Femur (tissue), 1 donor: Measurements from ENCODE around the gene TRA2A.
"Not testable (repeated sequence)": the region's sequence is repeated elsewhere in the genome, so short reads cannot be mapped to it uniquely, and the experiment has no call there.

Experiments used
- DNase-seq: peaks from one replicate; pipeline ENCODE4 v3.0.0-alpha.2; 2017

The TRA2A gene

DNA sequence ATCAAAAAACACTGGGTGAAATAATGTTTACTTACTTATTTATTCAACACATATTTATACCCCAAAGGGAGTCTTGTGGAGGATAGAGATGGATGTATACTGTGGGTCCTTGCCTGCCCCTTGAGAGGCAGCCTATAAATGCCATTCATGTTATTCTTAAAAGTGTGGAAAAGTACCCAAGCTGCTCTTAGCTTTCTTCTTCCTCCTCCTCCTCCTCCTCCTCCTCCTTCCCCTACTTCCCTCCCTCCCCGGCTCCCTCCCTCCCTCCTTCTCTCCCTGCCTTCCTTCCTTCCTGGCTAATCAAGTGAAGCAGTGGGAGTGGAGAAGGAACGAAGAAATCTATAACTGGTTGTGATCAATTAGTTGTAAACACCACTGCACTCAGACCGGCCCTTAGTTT, 40.3 kb downstream of the TRA2A start:
- DNase-seq, result no peak

GRCh38 chr7:23490357-23491135, 41.2 kb downstream of the TRA2A start:
- peak; percentile 85 for DNase-seq

GRCh38 chr7:23488714-23489113, 43.1 kb downstream of the TRA2A start:
- DNase-seq, result not testable (repeated sequence)

- no peak for DNase-seq
These were observed 44.1 kb downstream of the TRA2A start for GRCh38 chr7:23487670-23488069.

GRCh38 chr7:23486002-23486773, 45.6 kb downstream of the TRA2A start:
- no peak for DNase-seq

DNA sequence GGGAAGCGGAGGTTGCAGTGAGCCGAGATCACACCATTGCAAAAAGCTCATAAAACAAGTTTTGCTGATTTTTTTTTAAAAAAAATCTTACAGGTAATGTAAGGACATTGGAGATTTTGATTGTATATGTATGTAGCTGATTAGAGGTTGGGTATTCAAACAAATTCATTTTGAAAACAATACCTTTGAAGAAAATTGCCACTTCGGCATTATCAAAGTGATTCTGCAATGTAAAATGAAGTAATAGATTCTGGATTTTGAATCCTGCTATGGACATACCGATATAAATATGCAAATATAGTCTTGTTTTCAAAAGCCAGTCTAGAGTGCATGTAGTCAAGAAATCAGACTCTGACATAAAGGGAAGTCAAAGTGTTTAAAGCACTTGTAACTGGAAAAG, 49.1 kb downstream of the TRA2A start:
- no peak for DNase-seq

GRCh38 chr7:23477962-23478866, 53.6 kb downstream of the TRA2A start:
- no peak for DNase-seq

- DNase-seq, result no peak
These were observed 54.7 kb downstream of the TRA2A start for GRCh38 chr7:23477157-23477499.

DNA sequence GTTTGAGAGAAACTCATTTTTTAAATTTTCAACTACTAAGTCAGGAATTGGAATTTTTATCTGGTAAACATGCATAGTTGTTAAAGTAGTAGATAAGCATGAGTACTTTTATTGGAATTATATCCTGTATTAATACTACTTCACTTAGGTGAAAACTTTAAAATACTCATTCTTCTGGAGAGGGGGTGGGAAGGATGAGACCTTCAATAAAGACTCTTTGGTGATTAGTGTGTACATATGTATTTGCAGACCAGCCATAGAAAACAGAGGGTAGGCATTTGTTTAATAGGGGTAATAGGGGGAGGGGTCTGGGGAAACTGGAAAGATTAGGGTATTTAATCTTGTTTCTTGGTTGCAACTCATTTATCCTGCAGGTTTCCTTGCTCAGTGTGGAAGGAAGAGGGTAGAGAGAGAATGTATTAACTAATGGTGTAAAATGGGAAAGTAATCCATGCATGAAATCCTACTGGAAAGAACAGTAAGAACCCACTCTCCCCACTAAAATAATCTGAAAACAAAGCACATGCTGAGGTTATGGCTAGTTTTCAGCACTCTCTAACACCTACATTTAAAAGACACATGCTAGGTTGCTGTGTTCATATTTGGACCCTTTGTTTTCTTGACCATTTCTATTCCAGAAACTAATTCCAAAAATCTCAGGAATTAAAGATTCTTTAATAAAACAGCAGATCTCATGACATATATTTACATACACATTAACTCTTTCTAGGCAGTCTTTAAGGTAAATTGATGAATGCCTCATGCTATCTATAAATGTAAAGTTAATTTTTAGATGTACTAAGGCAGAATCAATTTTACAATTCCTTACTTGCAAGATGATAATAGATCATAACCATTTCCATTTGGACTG, 55.3 kb downstream of the TRA2A start:
- no peak for DNase-seq

GRCh38 chr7:23475576-23475839, 56.3 kb downstream of the TRA2A start:
- DNase-seq, result no peak

DNA sequence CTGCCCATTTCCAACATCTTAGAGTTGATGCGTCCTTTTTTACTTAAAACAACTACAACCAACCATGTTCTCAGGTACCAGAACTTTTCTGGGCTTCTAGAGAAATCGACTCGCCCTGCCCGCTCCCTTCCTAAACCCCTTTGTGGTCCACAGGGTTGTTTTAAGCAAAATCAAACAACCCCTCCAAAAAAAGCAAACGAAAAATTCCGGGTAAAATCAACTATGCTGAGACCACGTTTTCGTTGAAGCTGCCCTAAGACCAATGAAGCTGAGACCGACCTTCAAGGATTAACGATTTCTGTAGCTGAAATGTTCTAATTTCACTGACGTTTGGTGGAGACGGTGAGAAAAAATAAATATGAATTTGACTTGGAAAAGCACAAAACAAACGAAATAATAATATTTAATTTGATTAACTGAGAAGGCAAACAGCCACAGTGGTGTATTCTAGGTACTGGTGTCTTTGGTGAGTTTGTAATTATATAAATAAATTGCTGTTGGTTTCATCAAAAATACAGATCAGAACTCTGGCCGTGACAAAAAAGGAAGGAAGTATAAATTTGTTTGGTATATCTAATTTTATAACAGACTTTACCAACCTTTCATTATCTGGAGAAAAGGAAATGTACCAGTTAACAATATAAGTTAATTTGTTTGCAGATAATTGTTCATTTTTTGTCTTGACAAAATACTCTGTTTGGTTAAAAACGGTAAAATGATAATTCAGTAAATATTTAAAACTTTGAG, 56.8 kb downstream of the TRA2A start:
- DNase-seq, result no peak

GRCh38 chr7:23474094-23474828, 57.5 kb downstream of the TRA2A start:
- peak; percentile 98 for DNase-seq

DNA sequence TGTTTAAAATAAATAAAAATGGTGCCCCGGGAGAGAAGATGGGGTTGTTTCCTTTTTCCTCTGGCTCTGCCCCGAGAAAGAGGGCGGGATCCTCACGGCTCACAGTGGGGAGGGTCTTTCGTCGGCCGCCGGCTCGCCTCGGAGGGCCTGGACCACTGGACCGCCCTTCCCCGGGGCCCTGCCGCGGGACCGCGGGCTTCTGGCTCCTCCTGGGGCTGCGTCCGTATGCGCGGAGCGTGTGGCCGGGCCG, 58.0 kb downstream of the TRA2A start:
- DNase-seq, result no peak

GRCh38 chr7:23472956-23473843, 58.6 kb downstream of the TRA2A start:
- DNase-seq, result peak; percentile 38

DNA sequence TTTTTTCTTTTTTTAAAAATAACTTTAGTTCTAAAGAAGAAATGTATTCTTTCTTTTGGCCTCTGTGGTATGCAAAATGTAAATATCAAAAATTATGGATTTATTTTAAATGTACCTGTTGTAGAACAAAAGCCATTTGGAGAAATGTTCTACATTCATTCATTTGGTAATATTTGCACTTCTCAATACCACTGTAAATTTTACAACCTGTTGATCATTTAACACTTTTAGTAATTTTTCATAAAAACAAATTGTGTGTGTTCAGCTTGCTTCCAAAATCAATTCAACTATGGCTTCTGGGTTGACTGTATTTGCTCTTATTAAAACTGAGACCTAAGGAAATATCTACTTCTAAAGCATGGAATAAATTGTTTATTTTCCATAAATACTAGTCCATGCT, 59.2 kb downstream of the TRA2A start:
- DNase-seq, result no peak

GRCh38 chr7:23472046-23472445, 59.7 kb downstream of the TRA2A start:
- DNase-seq, result no peak

GRCh38 chr7:23471106-23471859, 60.5 kb downstream of the TRA2A start:
- peak; percentile 93 for DNase-seq

- DNase-seq, result peak; percentile 96
These were observed 61.3 kb downstream of the TRA2A start, which contains the start of gene IGF2BP3 for GRCh38 chr7:23470330-23471105. Gene IGF2BP3, minus strand, starts transcription at chr7:23470491. Its CDS starts 381 bp downstream, at chr7:23470110.

DNA sequence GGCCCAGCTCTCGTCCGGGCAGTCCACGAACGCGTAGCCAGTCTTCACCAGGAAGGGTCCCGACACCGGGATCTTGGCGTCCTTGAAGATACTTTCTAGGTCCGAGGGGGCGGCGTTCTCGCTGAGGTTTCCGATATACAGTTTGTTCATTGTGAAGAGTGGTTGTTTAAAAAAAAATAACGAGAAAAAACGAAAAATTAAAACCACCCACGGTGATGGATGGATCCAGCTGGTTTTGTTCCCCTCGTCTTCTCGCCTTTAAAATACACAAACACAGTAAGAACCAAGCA, 61.9 kb downstream of the TRA2A start:
- DNase-seq, result no peak
